Caco-2 (cell line): ENCODE results near the gene ZGRF1. TPM values are rescaled to one million over a fixed set of nuclear protein-coding genes. Genes with fewer than 3 reads are reported as not detected.

Experiments
- BruUV-seq: library from RNA; stranded (reverse); fragments of 400-500 nt; replicated peaks from 2 replicates; lab custom pipeline; 2021; lab: Mats Ljungman, UMichigan
- CTCF ChIA-PET: fragments of 300-600 bp; sonication (Branson Sonifier 250); formaldehyde crosslinking; loops from one replicate; lab custom pipeline; 2022; ENCODE audit warnings: antibody characterized with exemption; lab: Charles Lee
- POLR2A ChIA-PET: fragments of 300-600 bp; sonication (Branson Sonifier 250); formaldehyde crosslinking; loops from one replicate; lab custom pipeline; 2022; ENCODE audit warnings: antibody characterized with exemption; lab: Charles Lee
- DNase-seq, 2 experiments: peaks; one replicate each; pipeline versions ENCODE4 v3.0.0 to v3.0.0-alpha.2; 2020 to 2022
- H3K27me3 ChIP-seq: replicated peaks from 2 replicates; pipeline ENCODE4 v1.6.0; 2011; ENCODE audit warnings: low read length; ENCODE audit not compliant: control insufficient read depth, insufficient read depth
- H3K36me3 ChIP-seq: 2 replicates; pipeline ENCODE4 v1.5.1; 2011; ENCODE audit warnings: low read length; ENCODE audit not compliant: control insufficient read depth, insufficient read depth
- H3K4me1 ChIP-seq: fragments of 250-450 bp; sonication (Bioruptor Pico); 2 replicates; pipeline ENCODE4 v1.5.1; 2020; ENCODE audit warnings: mild to moderate bottlenecking
- H3K4me3 ChIP-seq: 2 replicates; pipeline ENCODE4 v1.5.1; 2011; ENCODE audit warnings: low read depth, mild to moderate bottlenecking, control low read depth, low read length
- H3K9me3 ChIP-seq: fragments of 250-450 bp; sonication (Bioruptor Pico); 2 replicates; pipeline ENCODE4 v1.5.1; 2020; ENCODE audit warnings: mild to moderate bottlenecking, moderate library complexity
- H3K27ac Mint-ChIP-seq: one replicate; pipeline ENCODE4 v1.8.0; 2022; ENCODE audit warnings: mixed read lengths; ENCODE audit not compliant: unreplicated experiment
- H3K27me3 Mint-ChIP-seq: one replicate; pipeline ENCODE4 v1.8.0; 2022; ENCODE audit warnings: mixed read lengths; ENCODE audit not compliant: insufficient read depth, unreplicated experiment
- H3K36me3 Mint-ChIP-seq: one replicate; pipeline ENCODE4 v1.8.0; 2022; ENCODE audit warnings: mild to moderate bottlenecking, mixed read lengths; ENCODE audit not compliant: insufficient read depth, unreplicated experiment
- H3K4me1 Mint-ChIP-seq: one replicate; pipeline ENCODE4 v1.8.0; 2022; ENCODE audit warnings: low read depth, mixed read lengths; ENCODE audit not compliant: unreplicated experiment
- H3K4me3 Mint-ChIP-seq: one replicate; pipeline ENCODE4 v1.8.0; 2022; ENCODE audit warnings: mild to moderate bottlenecking, moderate library complexity, mixed read lengths; ENCODE audit not compliant: unreplicated experiment
- H3K9me3 Mint-ChIP-seq: one replicate; pipeline ENCODE4 v1.8.0; 2022; ENCODE audit warnings: mixed read lengths; ENCODE audit not compliant: unreplicated experiment
- CTCF ChIP-seq, 2 experiments: fragments of 200-600 bp in 1 of 2; IDR thresholded peaks; 1 replicate in 1 of 2; 2 replicates in 1 of 2; pipeline versions ENCODE4 v1.5.1 to v1.8.0; 2011 to 2022; ENCODE audit warnings: antibody characterized with exemption in 1 of 2, control low read depth in 1 of 2, inconsistent platforms in 1 of 2, low read depth in 1 of 2, low read length in 1 of 2, mild to moderate bottlenecking in 1 of 2, moderate library complexity in 1 of 2; ENCODE audit not compliant: insufficient read depth in 1 of 2, severe bottlenecking in 1 of 2, unreplicated experiment in 1 of 2
- intact Hi-C: fragments of 100-400 bp; cut with micrococcal nuclease; formaldehyde crosslinking; loops from one replicate; pipeline ENCODE4 v1.10.0; 2022; ENCODE audit not compliant: unreplicated experiment
- total RNA-seq: library from RNA; stranded (reverse); gene quantifications from 2 replicates; pipeline ENCODE4 v1.2.3, GENCODE V29; 2022

Gene ZGRF1
- total RNA-seq, 1 experiment from 2014 or later, result 14.7 TPM

GRCh38 chr4:112516471-112517066 is 120.1 kb downstream of the ZGRF1 start:
- POLR2A ChIA-PET, result interaction anchor here (0.6 kb wide), 1 partner anchor 171 kb away, joined by 4 read pairs; no protein-coding TSS in a partner anchor
- H3K4me3 ChIP-seq, result peak overlapping the region; percentile 43
- DNase-seq, result peak in 1 of 2 experiments; percentile 31
- Mint-ChIP-seq H3K4me1 (peaks cover 12% of the 10 kb centered on the region), H3K27ac (no peak overlapping the region), H3K4me3 (peak overlapping the region; percentile 83), H3K36me3 (no peaks in the 10 kb centered on the region), H3K27me3 (peaks cover 54% of the 10 kb centered on the region), H3K9me3 (no peaks in the 10 kb centered on the region)
- peaks cover 9% of the 10 kb centered on the region; the same call in 1 of the 2 replicates for H3K4me1 ChIP-seq
- no TSS peak for BruUV-seq
- intact Hi-C loops, result no loop called here
- no peaks in the 10 kb centered on the region for H3K9me3 ChIP-seq
- TF ChIP-seq CTCF (IDR thresholded peaks at IDR 0.05; ENCODE audit: insufficient read depth in 1 of 2, low read depth in 1 of 2, low read length in 1 of 2, severe bottlenecking in 1 of 2, unreplicated experiment in 1 of 2), result no peak
- peaks cover 6% of the 10 kb centered on the region for H3K27me3 ChIP-seq
- H3K36me3 ChIP-seq, result no peaks in the 10 kb centered on the region
- CTCF ChIA-PET, result interaction anchor here (0.6 to 0.7 kb wide), 2 partner anchors 273 to 296 kb away, joined by 7 read pairs; no protein-coding TSS in a partner anchor

GRCh38 chr4:112516066-112516470 is 120.6 kb downstream of the ZGRF1 start, which contains the start of gene NEUROG2:
TSS of gene NEUROG2 (minus strand) at chr4:112516180. CDS start at chr4:112515475, 705 bp downstream.
- no TSS peak for BruUV-seq
- H3K36me3 Mint-ChIP-seq, result no peaks in the 10 kb centered on the region
- H3K9me3 Mint-ChIP-seq, result no peaks in the 10 kb centered on the region
- POLR2A ChIA-PET, result interaction anchor here (0.6 kb wide), 1 partner anchor 171 kb away, joined by 4 read pairs; no protein-coding TSS in a partner anchor
- no peaks in the 10 kb centered on the region for H3K36me3 ChIP-seq
- H3K27me3 Mint-ChIP-seq, result peaks cover 54% of the 10 kb centered on the region
- intact Hi-C loops, result no loop called here
- no peak within 1 kb of the TSS for H3K27ac Mint-ChIP-seq
- H3K4me1 ChIP-seq, result peaks cover 9% of the 10 kb centered on the region; the same call in 1 of the 2 replicates
- no peak for DNase-seq
- no peaks in the 10 kb centered on the region for H3K9me3 ChIP-seq
- H3K27me3 ChIP-seq, result peaks cover 6% of the 10 kb centered on the region
- H3K4me3 Mint-ChIP-seq, result peak within 1 kb of the TSS; percentile 83
- H3K4me3 ChIP-seq, result peak within 1 kb of the TSS; percentile 43
- peaks cover 12% of the 10 kb centered on the region for H3K4me1 Mint-ChIP-seq
- CTCF ChIA-PET, result interaction anchor here (0.6 to 0.7 kb wide), 2 partner anchors 273 to 296 kb away, joined by 7 read pairs; no protein-coding TSS in a partner anchor
- TF ChIP-seq CTCF (IDR thresholded peaks at IDR 0.05; ENCODE audit: insufficient read depth in 1 of 2, low read depth in 1 of 2, low read length in 1 of 2, severe bottlenecking in 1 of 2, unreplicated experiment in 1 of 2), result no peak

GRCh38 chr4:112515198-112516065 is 121.3 kb downstream of the ZGRF1 start:
- Histone ChIP-seq H3K4me3 (peak overlapping the region; percentile 43), H3K36me3 (no peaks in the 10 kb centered on the region), H3K9me3 (no peaks in the 10 kb centered on the region), H3K27me3 (peaks cover 6% of the 10 kb centered on the region), H3K4me1 (peaks cover 9% of the 10 kb centered on the region; the same call in 1 of the 2 replicates)
- Mint-ChIP-seq H3K9me3 (no peaks in the 10 kb centered on the region), H3K36me3 (no peaks in the 10 kb centered on the region), H3K4me1 (peaks cover 12% of the 10 kb centered on the region), H3K4me3 (peak overlapping the region; percentile 83), H3K27me3 (peaks cover 53% of the 10 kb centered on the region), H3K27ac (no peak overlapping the region)
- ChIA-PET POLR2A (no interaction called here), CTCF (no interaction called here)
- TF ChIP-seq CTCF (IDR thresholded peaks at IDR 0.05; ENCODE audit: insufficient read depth in 1 of 2, low read depth in 1 of 2, low read length in 1 of 2, severe bottlenecking in 1 of 2, unreplicated experiment in 1 of 2), result no peak
- no TSS peak for BruUV-seq
- DNase-seq, result peak in 1 of 2 experiments; percentile 34
- intact Hi-C loops, result no loop called here
